GM23338 (cell line): ENCODE measurements around the gene ZHX3. TPM values are rescaled to one million over a fixed set of nuclear protein-coding genes. Genes with fewer than 3 reads are reported as not detected.

Source experiments
- ATAC-seq: fragments of 200-7000 bp; cut with Tn5 transposase; 3 replicates; pipeline ENCODE4 v1.9.1; 2020
- DNase-seq: peaks from one replicate; pipeline ENCODE4 v3.0.0-alpha.2; 2015; ENCODE audit warnings: low spot score
- H2AFZ ChIP-seq: fragments of 200-600 bp; sonication (generic); 2 replicates; pipeline ENCODE4 v1.8.0; 2016; ENCODE audit warnings: antibody characterized with exemption, mild to moderate bottlenecking, moderate library complexity
- H3F3A ChIP-seq: fragments of 200-600 bp; sonication (generic); replicated peaks from 2 replicates; pipeline ENCODE4 v1.8.0; 2017; ENCODE audit warnings: antibody characterized with exemption, mixed run types, low read depth
- H3K27ac ChIP-seq: fragments of 200-600 bp; sonication (generic); 2 replicates; pipeline ENCODE4 v1.6.1; 2016; ENCODE audit warnings: low read depth
- H3K27me3 ChIP-seq: fragments of 200-600 bp; sonication (generic); 2 replicates; pipeline ENCODE4 v1.8.0; 2016; ENCODE audit warnings: mild to moderate bottlenecking, mixed run types, moderate library complexity; ENCODE audit not compliant: insufficient read depth
- H3K36me3 ChIP-seq: fragments of 200-600 bp; sonication (generic); 2 replicates; pipeline ENCODE4 v1.8.0; 2016; ENCODE audit warnings: mild to moderate bottlenecking; ENCODE audit not compliant: insufficient read depth
- H3K4me1 ChIP-seq: fragments of 200-600 bp; sonication (generic); 2 replicates; pipeline ENCODE4 v1.8.0; 2016; ENCODE audit warnings: mild to moderate bottlenecking, moderate library complexity; ENCODE audit not compliant: insufficient read depth
- H3K4me2 ChIP-seq: fragments of 200-600 bp; sonication (generic); 2 replicates; pipeline ENCODE4 v1.7.1; 2017; ENCODE audit warnings: mixed run types
- H3K4me3 ChIP-seq: fragments of 200-600 bp; sonication (generic); 2 replicates; pipeline ENCODE4 v1.6.1; 2016; ENCODE audit warnings: mixed run types
- H3K79me2 ChIP-seq: fragments of 200-600 bp; sonication (generic); replicated peaks from 2 replicates; pipeline ENCODE4 v1.8.0; 2017; ENCODE audit warnings: mild to moderate bottlenecking; ENCODE audit not compliant: insufficient read depth
- H3K9me2 ChIP-seq: fragments of 200-600 bp; sonication (generic); 2 replicates; pipeline ENCODE4 v1.8.0; 2017; ENCODE audit not compliant: insufficient read depth
- H4K20me1 ChIP-seq: fragments of 200-600 bp; sonication (generic); replicated peaks from 2 replicates; pipeline ENCODE4 v1.8.0; 2017; ENCODE audit warnings: mild to moderate bottlenecking; ENCODE audit not compliant: insufficient read depth
- H3K27ac Mint-ChIP-seq: 2 replicates; pipeline ENCODE4 v1.8.0; 2020; ENCODE audit warnings: inconsistent platforms, mild to moderate bottlenecking, moderate library complexity, mixed read lengths
- H3K27me3 Mint-ChIP-seq: 3 replicates; pipeline ENCODE4 v1.8.0; 2022; ENCODE audit warnings: low read depth, mild to moderate bottlenecking, moderate library complexity, mixed read lengths, inconsistent platforms; ENCODE audit not compliant: insufficient read depth, poor library complexity
- H3K36me3 Mint-ChIP-seq: 3 replicates; pipeline ENCODE4 v1.8.0; 2021; ENCODE audit warnings: low read depth, mild to moderate bottlenecking, inconsistent platforms, moderate library complexity, mixed read lengths
- H3K4me1 Mint-ChIP-seq: 3 replicates; pipeline ENCODE4 v1.8.0; 2020; ENCODE audit warnings: mild to moderate bottlenecking, inconsistent platforms, mixed read lengths
- H3K4me3 Mint-ChIP-seq: 3 replicates; pipeline ENCODE4 v1.8.0; 2021; ENCODE audit warnings: moderate library complexity, mild to moderate bottlenecking, inconsistent platforms, mixed read lengths
- H3K9me3 Mint-ChIP-seq: 3 replicates; pipeline ENCODE4 v1.8.0; 2020; ENCODE audit warnings: moderate library complexity, mild to moderate bottlenecking, inconsistent platforms, mixed read lengths
- CREB1 ChIP-seq: fragments of 250-450 bp; sonication (Bioruptor Pico); IDR thresholded peaks from 2 replicates; pipeline ENCODE4 v1.5.0; 2020; ENCODE audit warnings: low read depth, mild to moderate bottlenecking, moderate library complexity
- EZH2 ChIP-seq: fragments of 200-600 bp; sonication (generic); IDR thresholded peaks from one replicate; pipeline ENCODE4 v1.8.0; 2017; ENCODE audit warnings: antibody characterized with exemption, mild to moderate bottlenecking, low read depth; ENCODE audit not compliant: unreplicated experiment
- EZH2phosphoT487 ChIP-seq: fragments of 200-600 bp; sonication (generic); IDR thresholded peaks from one replicate; pipeline ENCODE4 v1.8.1; 2018; ENCODE audit warnings: antibody characterized with exemption; ENCODE audit not compliant: unreplicated experiment
- JUNB ChIP-seq: IDR thresholded peaks from one replicate; pipeline ENCODE4 v1.6.1; 2016; ENCODE audit warnings: antibody characterized with exemption; ENCODE audit not compliant: unreplicated experiment
- NANOG ChIP-seq: IDR thresholded peaks from 2 replicates; pipeline ENCODE4 v1.6.1; 2016; ENCODE audit warnings: antibody characterized with exemption, borderline replicate concordance
- POLR2AphosphoS5 ChIP-seq: IDR thresholded peaks from 2 replicates; pipeline ENCODE4 v1.6.1; 2016; ENCODE audit warnings: antibody characterized with exemption, low read depth
- STAT1 ChIP-seq: IDR thresholded peaks from one replicate; pipeline ENCODE4 v1.6.1; 2016; ENCODE audit warnings: antibody characterized with exemption; ENCODE audit not compliant: unreplicated experiment
- ZNF114 ChIP-seq: fragments of 250-450 bp; sonication (Bioruptor Pico); IDR thresholded peaks from 2 replicates; pipeline ENCODE4 v1.5.0; 2020; ENCODE audit warnings: mild to moderate bottlenecking, moderate library complexity
- ZNF331 ChIP-seq: fragments of 250-450 bp; sonication (Bioruptor Pico); IDR thresholded peaks from 2 replicates; pipeline ENCODE4 v1.5.0; 2020; ENCODE audit warnings: low read depth, mild to moderate bottlenecking, moderate library complexity
- polyA plus RNA-seq: library from polyadenylated mRNA; unstranded; fragments of >200 nt; fragmentation: Nextera tagmentation; extraction: Ambion mirVana; gene quantifications from 2 replicates; pipeline ENCODE4 v1.2.1, GENCODE V29; 2016
- total RNA-seq: library from RNA; depleted of rRNA; stranded (reverse); fragments of >200 nt; shearing (Covaris generic); gene quantifications from 2 replicates; pipeline ENCODE4 v1.2.3, GENCODE V29; 2014
- TF ChIP-seq, protein P1 (sequence below), 2 experiments: fragments of 200-600 bp in 1 of 2; sonication (generic) in 1 of 2; conservative IDR thresholded peaks; 2 replicates each; pipeline versions ENCODE4 v1.5.1 to v1.6.1; 2016 to 2017; ENCODE audit warnings: antibody characterized with exemption in 2 of 2, low read depth in 2 of 2, mild to moderate bottlenecking in 2 of 2, moderate library complexity in 1 of 2
- TF ChIP-seq, protein P2 (sequence below): fragments of 250-450 bp; sonication (Bioruptor Pico); IDR thresholded peaks from 2 replicates; pipeline ENCODE4 v1.5.0; 2020; ENCODE audit warnings: mild to moderate bottlenecking, moderate library complexity
- TF ChIP-seq, protein P3 (sequence below): IDR thresholded peaks from one replicate; pipeline ENCODE4 v1.6.1; 2018; ENCODE audit warnings: antibody characterized with exemption; ENCODE audit not compliant: unreplicated experiment
- TF ChIP-seq, protein P4 (sequence below): IDR thresholded peaks from 2 replicates; pipeline ENCODE4 v1.6.1; 2016; ENCODE audit warnings: antibody characterized with exemption

ZHX3 gene
- total and polyA plus RNA-seq, 2 experiments from 2014 or later = 1.7 to 2.8 TPM

DNA sequence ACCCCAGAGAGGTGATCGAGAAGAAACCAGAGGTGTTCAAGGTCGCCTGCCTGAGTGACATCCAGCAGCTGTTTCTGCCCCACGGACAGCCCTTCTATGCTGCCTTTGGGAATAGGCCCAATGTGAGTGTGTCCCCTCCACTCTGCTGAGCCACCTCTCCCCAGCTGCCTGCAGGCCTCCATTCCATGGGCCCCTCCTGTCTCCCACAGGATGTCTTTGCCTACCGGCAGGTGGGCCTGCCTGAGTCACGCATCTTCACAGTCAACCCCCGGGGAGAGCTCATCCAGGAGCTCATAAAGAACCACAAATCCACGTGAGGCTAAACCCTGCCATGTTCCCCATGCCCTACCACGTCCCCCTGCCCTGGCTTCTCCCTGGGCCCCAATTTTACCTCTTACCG is 40.7 kb upstream of the ZHX3 start:
- H3K4me2 ChIP-seq = no peak overlapping the region
- Mint-ChIP-seq H3K36me3 (no peaks in the 10 kb centered on the region), H3K27ac (no peak overlapping the region), H3K9me3 (no peaks in the 10 kb centered on the region), H3K4me3 (no peak overlapping the region), H3K4me1 (no peaks in the 10 kb centered on the region), H3K27me3 (peaks cover 7% of the 10 kb centered on the region)
- no peak overlapping the region for H2AFZ ChIP-seq
- no peaks in the 10 kb centered on the region for H3K79me2 ChIP-seq
- no peaks in the 10 kb centered on the region for H3K27me3 ChIP-seq
- H3K4me1 ChIP-seq = no peaks in the 10 kb centered on the region
- H3K27ac ChIP-seq = no peak overlapping the region
- H3F3A ChIP-seq = no peaks in the 10 kb centered on the region
- no peak for TF ChIP-seq POLR2AphosphoS5
- TF ChIP-seq JUNB = no peak
- TF ChIP-seq ZNF114 = no peak
- no peak for TF ChIP-seq NANOG
- no peak for TF ChIP-seq STAT1
- TF ChIP-seq, protein P1, sequence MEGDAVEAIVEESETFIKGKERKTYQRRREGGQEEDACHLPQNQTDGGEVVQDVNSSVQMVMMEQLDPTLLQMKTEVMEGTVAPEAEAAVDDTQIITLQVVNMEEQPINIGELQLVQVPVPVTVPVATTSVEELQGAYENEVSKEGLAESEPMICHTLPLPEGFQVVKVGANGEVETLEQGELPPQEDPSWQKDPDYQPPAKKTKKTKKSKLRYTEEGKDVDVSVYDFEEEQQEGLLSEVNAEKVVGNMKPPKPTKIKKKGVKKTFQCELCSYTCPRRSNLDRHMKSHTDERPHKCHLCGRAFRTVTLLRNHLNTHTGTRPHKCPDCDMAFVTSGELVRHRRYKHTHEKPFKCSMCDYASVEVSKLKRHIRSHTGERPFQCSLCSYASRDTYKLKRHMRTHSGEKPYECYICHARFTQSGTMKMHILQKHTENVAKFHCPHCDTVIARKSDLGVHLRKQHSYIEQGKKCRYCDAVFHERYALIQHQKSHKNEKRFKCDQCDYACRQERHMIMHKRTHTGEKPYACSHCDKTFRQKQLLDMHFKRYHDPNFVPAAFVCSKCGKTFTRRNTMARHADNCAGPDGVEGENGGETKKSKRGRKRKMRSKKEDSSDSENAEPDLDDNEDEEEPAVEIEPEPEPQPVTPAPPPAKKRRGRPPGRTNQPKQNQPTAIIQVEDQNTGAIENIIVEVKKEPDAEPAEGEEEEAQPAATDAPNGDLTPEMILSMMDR (conservative IDR thresholded peaks at IDR 0.05; ENCODE audit: low read depth in 2 of 2) = no peak
- TF ChIP-seq EZH2phosphoT487 = no peak
- no peak for TF ChIP-seq CREB1
- TF ChIP-seq, protein P2, sequence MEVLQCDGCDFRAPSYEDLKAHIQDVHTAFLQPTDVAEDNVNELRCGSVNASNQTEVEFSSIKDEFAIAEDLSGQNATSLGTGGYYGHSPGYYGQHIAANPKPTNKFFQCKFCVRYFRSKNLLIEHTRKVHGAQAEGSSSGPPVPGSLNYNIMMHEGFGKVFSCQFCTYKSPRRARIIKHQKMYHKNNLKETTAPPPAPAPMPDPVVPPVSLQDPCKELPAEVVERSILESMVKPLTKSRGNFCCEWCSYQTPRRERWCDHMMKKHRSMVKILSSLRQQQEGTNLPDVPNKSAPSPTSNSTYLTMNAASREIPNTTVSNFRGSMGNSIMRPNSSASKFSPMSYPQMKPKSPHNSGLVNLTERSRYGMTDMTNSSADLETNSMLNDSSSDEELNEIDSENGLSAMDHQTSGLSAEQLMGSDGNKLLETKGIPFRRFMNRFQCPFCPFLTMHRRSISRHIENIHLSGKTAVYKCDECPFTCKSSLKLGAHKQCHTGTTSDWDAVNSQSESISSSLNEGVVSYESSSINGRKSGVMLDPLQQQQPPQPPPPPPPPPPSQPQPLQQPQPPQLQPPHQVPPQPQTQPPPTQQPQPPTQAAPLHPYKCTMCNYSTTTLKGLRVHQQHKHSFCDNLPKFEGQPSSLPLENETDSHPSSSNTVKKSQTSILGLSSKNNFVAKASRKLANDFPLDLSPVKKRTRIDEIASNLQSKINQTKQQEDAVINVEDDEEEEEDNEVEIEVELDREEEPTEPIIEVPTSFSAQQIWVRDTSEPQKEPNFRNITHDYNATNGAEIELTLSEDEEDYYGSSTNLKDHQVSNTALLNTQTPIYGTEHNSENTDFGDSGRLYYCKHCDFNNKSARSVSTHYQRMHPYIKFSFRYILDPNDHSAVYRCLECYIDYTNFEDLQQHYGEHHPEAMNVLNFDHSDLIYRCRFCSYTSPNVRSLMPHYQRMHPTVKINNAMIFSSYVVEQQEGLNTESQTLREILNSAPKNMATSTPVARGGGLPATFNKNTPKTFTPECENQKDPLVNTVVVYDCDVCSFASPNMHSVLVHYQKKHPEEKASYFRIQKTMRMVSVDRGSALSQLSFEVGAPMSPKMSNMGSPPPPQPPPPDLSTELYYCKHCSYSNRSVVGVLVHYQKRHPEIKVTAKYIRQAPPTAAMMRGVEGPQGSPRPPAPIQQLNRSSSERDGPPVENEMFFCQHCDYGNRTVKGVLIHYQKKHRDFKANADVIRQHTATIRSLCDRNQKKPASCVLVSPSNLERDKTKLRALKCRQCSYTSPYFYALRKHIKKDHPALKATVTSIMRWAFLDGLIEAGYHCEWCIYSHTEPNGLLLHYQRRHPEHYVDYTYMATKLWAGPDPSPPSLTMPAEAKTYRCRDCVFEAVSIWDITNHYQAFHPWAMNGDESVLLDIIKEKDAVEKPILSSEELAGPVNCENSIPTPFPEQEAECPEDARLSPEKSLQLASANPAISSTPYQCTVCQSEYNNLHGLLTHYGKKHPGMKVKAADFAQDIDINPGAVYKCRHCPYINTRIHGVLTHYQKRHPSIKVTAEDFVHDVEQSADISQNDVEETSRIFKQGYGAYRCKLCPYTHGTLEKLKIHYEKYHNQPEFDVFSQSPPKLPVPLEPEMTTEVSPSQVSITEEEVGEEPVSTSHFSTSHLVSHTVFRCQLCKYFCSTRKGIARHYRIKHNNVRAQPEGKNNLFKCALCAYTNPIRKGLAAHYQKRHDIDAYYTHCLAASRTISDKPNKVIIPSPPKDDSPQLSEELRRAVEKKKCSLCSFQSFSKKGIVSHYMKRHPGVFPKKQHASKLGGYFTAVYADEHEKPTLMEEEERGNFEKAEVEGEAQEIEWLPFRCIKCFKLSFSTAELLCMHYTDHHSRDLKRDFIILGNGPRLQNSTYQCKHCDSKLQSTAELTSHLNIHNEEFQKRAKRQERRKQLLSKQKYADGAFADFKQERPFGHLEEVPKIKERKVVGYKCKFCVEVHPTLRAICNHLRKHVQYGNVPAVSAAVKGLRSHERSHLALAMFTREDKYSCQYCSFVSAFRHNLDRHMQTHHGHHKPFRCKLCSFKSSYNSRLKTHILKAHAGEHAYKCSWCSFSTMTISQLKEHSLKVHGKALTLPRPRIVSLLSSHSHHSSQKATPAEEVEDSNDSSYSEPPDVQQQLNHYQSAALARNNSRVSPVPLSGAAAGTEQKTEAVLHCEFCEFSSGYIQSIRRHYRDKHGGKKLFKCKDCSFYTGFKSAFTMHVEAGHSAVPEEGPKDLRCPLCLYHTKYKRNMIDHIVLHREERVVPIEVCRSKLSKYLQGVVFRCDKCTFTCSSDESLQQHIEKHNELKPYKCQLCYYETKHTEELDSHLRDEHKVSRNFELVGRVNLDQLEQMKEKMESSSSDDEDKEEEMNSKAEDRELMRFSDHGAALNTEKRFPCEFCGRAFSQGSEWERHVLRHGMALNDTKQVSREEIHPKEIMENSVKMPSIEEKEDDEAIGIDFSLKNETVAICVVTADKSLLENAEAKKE = no peak
- TF ChIP-seq ZNF331 (CRISPR knock-in tag) = no peak
- TF ChIP-seq, protein P3, sequence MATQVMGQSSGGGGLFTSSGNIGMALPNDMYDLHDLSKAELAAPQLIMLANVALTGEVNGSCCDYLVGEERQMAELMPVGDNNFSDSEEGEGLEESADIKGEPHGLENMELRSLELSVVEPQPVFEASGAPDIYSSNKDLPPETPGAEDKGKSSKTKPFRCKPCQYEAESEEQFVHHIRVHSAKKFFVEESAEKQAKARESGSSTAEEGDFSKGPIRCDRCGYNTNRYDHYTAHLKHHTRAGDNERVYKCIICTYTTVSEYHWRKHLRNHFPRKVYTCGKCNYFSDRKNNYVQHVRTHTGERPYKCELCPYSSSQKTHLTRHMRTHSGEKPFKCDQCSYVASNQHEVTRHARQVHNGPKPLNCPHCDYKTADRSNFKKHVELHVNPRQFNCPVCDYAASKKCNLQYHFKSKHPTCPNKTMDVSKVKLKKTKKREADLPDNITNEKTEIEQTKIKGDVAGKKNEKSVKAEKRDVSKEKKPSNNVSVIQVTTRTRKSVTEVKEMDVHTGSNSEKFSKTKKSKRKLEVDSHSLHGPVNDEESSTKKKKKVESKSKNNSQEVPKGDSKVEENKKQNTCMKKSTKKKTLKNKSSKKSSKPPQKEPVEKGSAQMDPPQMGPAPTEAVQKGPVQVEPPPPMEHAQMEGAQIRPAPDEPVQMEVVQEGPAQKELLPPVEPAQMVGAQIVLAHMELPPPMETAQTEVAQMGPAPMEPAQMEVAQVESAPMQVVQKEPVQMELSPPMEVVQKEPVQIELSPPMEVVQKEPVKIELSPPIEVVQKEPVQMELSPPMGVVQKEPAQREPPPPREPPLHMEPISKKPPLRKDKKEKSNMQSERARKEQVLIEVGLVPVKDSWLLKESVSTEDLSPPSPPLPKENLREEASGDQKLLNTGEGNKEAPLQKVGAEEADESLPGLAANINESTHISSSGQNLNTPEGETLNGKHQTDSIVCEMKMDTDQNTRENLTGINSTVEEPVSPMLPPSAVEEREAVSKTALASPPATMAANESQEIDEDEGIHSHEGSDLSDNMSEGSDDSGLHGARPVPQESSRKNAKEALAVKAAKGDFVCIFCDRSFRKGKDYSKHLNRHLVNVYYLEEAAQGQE = no peak
- TF ChIP-seq, protein P4, sequence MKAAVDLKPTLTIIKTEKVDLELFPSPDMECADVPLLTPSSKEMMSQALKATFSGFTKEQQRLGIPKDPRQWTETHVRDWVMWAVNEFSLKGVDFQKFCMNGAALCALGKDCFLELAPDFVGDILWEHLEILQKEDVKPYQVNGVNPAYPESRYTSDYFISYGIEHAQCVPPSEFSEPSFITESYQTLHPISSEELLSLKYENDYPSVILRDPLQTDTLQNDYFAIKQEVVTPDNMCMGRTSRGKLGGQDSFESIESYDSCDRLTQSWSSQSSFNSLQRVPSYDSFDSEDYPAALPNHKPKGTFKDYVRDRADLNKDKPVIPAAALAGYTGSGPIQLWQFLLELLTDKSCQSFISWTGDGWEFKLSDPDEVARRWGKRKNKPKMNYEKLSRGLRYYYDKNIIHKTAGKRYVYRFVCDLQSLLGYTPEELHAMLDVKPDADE = no peak
- TF ChIP-seq EZH2 = no peak
- H3K4me3 ChIP-seq = no peak overlapping the region
- H3K36me3 ChIP-seq = no peaks in the 10 kb centered on the region
- no peak for ATAC-seq
- H3K9me2 ChIP-seq = no peaks in the 10 kb centered on the region
- no peaks in the 10 kb centered on the region; the same call in 1 of the 2 replicates for H4K20me1 ChIP-seq
- DNase-seq = no peak
